Upper lobe of right lung (tissue), 1 donor: ENCODE results near the gene PARL. TPM values are rescaled to one million over a fixed set of nuclear protein-coding genes. Genes with fewer than 3 reads are reported as not detected.
"Not testable (repeated sequence)": the region's sequence is repeated elsewhere in the genome, so short reads cannot be mapped to it uniquely, and the experiment has no call there.

Experiments
- ATAC-seq: fragments of 200-7000 bp; cut with Tn5 transposase; one replicate; pipeline ENCODE4 v1.9.1; 2020; ENCODE audit warnings: mild to moderate bottlenecking, moderate library complexity
- DNase-seq: peaks from one replicate; pipeline ENCODE4 v3.0.0-alpha.2; 2020
- H3K27ac ChIP-seq: fragments of 200-600 bp; one replicate; pipeline ENCODE4 v1.8.0; 2022
- H3K27me3 ChIP-seq: fragments of 200-600 bp; one replicate; pipeline ENCODE4 v1.8.0; 2022; ENCODE audit warnings: mild to moderate bottlenecking
- H3K36me3 ChIP-seq: fragments of 200-600 bp; one replicate; pipeline ENCODE4 v1.8.0; 2022
- H3K4me1 ChIP-seq: fragments of 200-600 bp; one replicate; pipeline ENCODE4 v1.8.0; 2022
- H3K4me3 ChIP-seq: fragments of 200-600 bp; one replicate; pipeline ENCODE4 v1.8.0; 2022; ENCODE audit warnings: mild to moderate bottlenecking
- H3K9me3 ChIP-seq: fragments of 200-600 bp; one replicate; pipeline ENCODE4 v1.8.0; 2022
- CTCF ChIP-seq: fragments of 200-600 bp; IDR thresholded peaks from one replicate; pipeline ENCODE4 v1.8.0; 2022; ENCODE audit warnings: antibody characterized with exemption
- intact Hi-C: fragments of 100-400 bp; cut with DNase I; formaldehyde crosslinking; loops from one replicate; pipeline ENCODE4 v1.11.0; 2022
- total RNA-seq: library from RNA; stranded (reverse); fragmentation: NEBNext Ultra II Directional; extraction: Animal tissue kit (Norgen Biotek cat#: 25700); gene quantifications from one replicate; pipeline ENCODE4 v1.2.1, GENCODE V29; 2021
- donor health status: DM: no; HTN: yes; CAD: no; lungs with severe emphysema.

Gene PARL
- total RNA-seq, 1 donor from 2014 or later: 44.8 TPM

GRCh38 chr3:183797996-183798395, 86.7 kb downstream of the PARL start:
- Histone ChIP-seq H3K36me3 (peaks cover 68% of the 10 kb centered on the region), H3K9me3 (no peaks in the 10 kb centered on the region), H3K27me3 (no peaks in the 10 kb centered on the region), H3K4me1 (no peaks in the 10 kb centered on the region), H3K27ac (no peak overlapping the region), H3K4me3 (no peak overlapping the region)
- no peak for TF ChIP-seq CTCF
- intact Hi-C loops: no loop called here
- ATAC-seq (no peak), DNase-seq (no peak)

- DNase-seq (no peak), ATAC-seq (no peak)
- TF ChIP-seq CTCF: no peak
- Histone ChIP-seq H3K9me3 (no peaks in the 10 kb centered on the region), H3K36me3 (peaks cover 65% of the 10 kb centered on the region), H3K4me3 (no peak overlapping the region), H3K4me1 (no peaks in the 10 kb centered on the region), H3K27me3 (no peaks in the 10 kb centered on the region), H3K27ac (no peak overlapping the region)
- intact Hi-C loops: no loop called here
These were observed 88.3 kb downstream of the PARL start for GRCh38 chr3:183796372-183796771.

- intact Hi-C loops: no loop called here
- no peak for DNase-seq
- H3K36me3 ChIP-seq: peaks cover 68% of the 10 kb centered on the region
- no peak overlapping the region for H3K4me3 ChIP-seq
- TF ChIP-seq CTCF: no peak
- H3K27me3 ChIP-seq: no peaks in the 10 kb centered on the region
- ATAC-seq: no peak
- H3K9me3 ChIP-seq: no peaks in the 10 kb centered on the region
- no peak overlapping the region for H3K27ac ChIP-seq
- H3K4me1 ChIP-seq: no peaks in the 10 kb centered on the region
These were observed 90.2 kb downstream of the PARL start for GRCh38 chr3:183794452-183794851.

- DNase-seq (no peak), ATAC-seq (no peak)
- TF ChIP-seq CTCF: no peak
- peaks cover 55% of the 10 kb centered on the region for H3K36me3 ChIP-seq
- intact Hi-C loops: no loop called here
- H3K4me1 ChIP-seq: no peaks in the 10 kb centered on the region
- H3K9me3 ChIP-seq: no peaks in the 10 kb centered on the region
- H3K27me3 ChIP-seq: no peaks in the 10 kb centered on the region
- H3K27ac ChIP-seq: no peak overlapping the region
- no peak overlapping the region for H3K4me3 ChIP-seq
These were observed 91.7 kb downstream of the PARL start for GRCh38 chr3:183792976-183793375.

GRCh38 chr3:183790700-183791099, 94.0 kb downstream of the PARL start:
- intact Hi-C loops: no loop called here
- ATAC-seq (no peak), DNase-seq (no peak)
- no peak overlapping the region for H3K27ac ChIP-seq
- no peak overlapping the region for H3K4me3 ChIP-seq
- TF ChIP-seq CTCF: no peak
- no peaks in the 10 kb centered on the region for H3K4me1 ChIP-seq
- peaks cover 69% of the 10 kb centered on the region for H3K36me3 ChIP-seq
- H3K9me3 ChIP-seq: no peaks in the 10 kb centered on the region
- no peaks in the 10 kb centered on the region for H3K27me3 ChIP-seq

GRCh38 chr3:183789826-183790225, 94.9 kb downstream of the PARL start:
- H3K4me3 ChIP-seq: no peak overlapping the region
- no peaks in the 10 kb centered on the region for H3K9me3 ChIP-seq
- H3K4me1 ChIP-seq: no peaks in the 10 kb centered on the region
- H3K36me3 ChIP-seq: peaks cover 74% of the 10 kb centered on the region
- no peak for ATAC-seq
- H3K27ac ChIP-seq: no peak overlapping the region
- intact Hi-C loops: no loop called here
- TF ChIP-seq CTCF: no peak
- DNase-seq: no peak
- no peaks in the 10 kb centered on the region for H3K27me3 ChIP-seq

- DNase-seq, H3K4me1 ChIP-seq, H3K4me3 ChIP-seq, H3K27me3 ChIP-seq, intact Hi-C loops, H3K9me3 ChIP-seq, H3K27ac ChIP-seq, ATAC-seq: not testable (repeated sequence)
- H3K36me3 ChIP-seq: peaks cover 53% of the 10 kb centered on the region
These were observed 100.2 kb downstream of the PARL start for GRCh38 chr3:183784503-183784902.
